Activated CD8-positive, alpha-beta T cell treated with anti-CD3 and anti-CD28 coated beads for 36 hours (primary cell): ENCODE data around the gene PSMG2. TPM values are rescaled to one million over a fixed set of nuclear protein-coding genes. Genes with fewer than 3 reads are reported as not detected.

Experiments used
- ATAC-seq: fragments of 200-7000 bp; cut with Tn5 transposase; one replicate; pipeline ENCODE4 v1.10.0; 2021; ENCODE audit warnings: mild to moderate bottlenecking, moderate library complexity
- CTCF ChIA-PET: fragments of 350-600 bp; sonication (Branson Sonifier 250); formaldehyde crosslinking; loops from one replicate; lab custom pipeline; 2021; ENCODE audit warnings: antibody characterized with exemption; lab: Charles Lee
- POLR2A ChIA-PET: fragments of 350-600 bp; sonication (Branson Sonifier 250); formaldehyde crosslinking; loops from one replicate; lab custom pipeline; 2021; ENCODE audit warnings: antibody characterized with exemption; lab: Charles Lee
- DNase-seq: peaks from one replicate; pipeline ENCODE4 v3.0.0-alpha.2; 2020
- H3K27ac Mint-ChIP-seq: one replicate; pipeline ENCODE4 v1.8.0; 2021; ENCODE audit warnings: mild to moderate bottlenecking, mixed read lengths
- H3K27me3 Mint-ChIP-seq: one replicate; pipeline ENCODE4 v1.8.0; 2021; ENCODE audit warnings: mixed read lengths
- H3K36me3 Mint-ChIP-seq: one replicate; pipeline ENCODE4 v1.8.0; 2021; ENCODE audit warnings: low read depth, mixed read lengths
- H3K4me1 Mint-ChIP-seq: one replicate; pipeline ENCODE4 v1.8.0; 2021; ENCODE audit warnings: low read depth, mixed read lengths
- H3K4me3 Mint-ChIP-seq: one replicate; pipeline ENCODE4 v1.8.0; 2021; ENCODE audit warnings: mild to moderate bottlenecking, moderate library complexity, mixed read lengths
- H3K9me3 Mint-ChIP-seq: one replicate; pipeline ENCODE4 v1.8.0; 2021; ENCODE audit warnings: mixed read lengths
- CTCF ChIP-seq: fragments of 200-600 bp; IDR thresholded peaks from one replicate; pipeline ENCODE4 v1.8.0; 2022; ENCODE audit warnings: antibody characterized with exemption, mild to moderate bottlenecking
- intact Hi-C: fragments of 100-400 bp; cut with micrococcal nuclease; formaldehyde crosslinking; loops from one replicate; pipeline ENCODE4 v1.10.0; 2022
- total RNA-seq, 2 experiments: library from RNA; stranded (reverse); gene quantifications; one replicate each; pipeline ENCODE4 v1.2.3, GENCODE V29; 2021

The PSMG2 gene
- total RNA-seq, 2 experiments from 2014 or later, result 105 to 113 TPM

GRCh38 chr18:12774982-12775381 is 72.1 kb downstream of the PSMG2 start:
- H3K4me1 Mint-ChIP-seq, result peaks cover 18% of the 10 kb centered on the region
- DNase-seq, result peak; percentile 40

More at GRCh38 chr18:12774982-12775381, 72.1 kb downstream of the PSMG2 start:
- peak; percentile 46 for ATAC-seq
- TF ChIP-seq CTCF, result no peak
- H3K4me3 Mint-ChIP-seq, result peak overlapping the region; percentile 85
- H3K27ac Mint-ChIP-seq, result peak overlapping the region; percentile 87
- CTCF ChIA-PET, result interaction anchor here (0.7 to 2.5 kb wide), 4 partner anchors 30 to 119 kb away, joined by 3 to 9 read pairs (median 3); no protein-coding TSS in a partner anchor
- peaks cover 4% of the 10 kb centered on the region for H3K9me3 Mint-ChIP-seq
- intact Hi-C loops, result no loop called here
- H3K36me3 Mint-ChIP-seq, result peaks cover 3% of the 10 kb centered on the region
- H3K27me3 Mint-ChIP-seq, result no peaks in the 10 kb centered on the region
- POLR2A ChIA-PET, result interaction anchor here (0.9 to 3.5 kb wide), 5 partner anchors 24 to 231 kb away, joined by 3 to 16 read pairs (median 6); partner anchors contain the start of gene PTPN2

Other genes starting within 250 kb of the PSMG2 start
- 1 to 10 TPM; 2.8 to 4.4 TPM for gene SPIRE1, start 44.9 kb upstream of the PSMG2 start, total RNA-seq
- 10 to 100 TPM; 11.9 to 12.5 TPM for gene CEP76, start 319 bp upstream of the PSMG2 start, total RNA-seq
- 10 to 100 TPM; 50.8 to 55.8 TPM for gene PTPN2, start 181.2 kb downstream of the PSMG2 start, total RNA-seq
- gene SEH1L, start 245.0 kb downstream of the PSMG2 start, total RNA-seq, result 100 to 1,000 TPM; 105 to 110 TPM